ENCODE data around the gene STAB1. TPM values are rescaled to one million over a fixed set of nuclear protein-coding genes. Genes with fewer than 3 reads are reported as not detected.
A peak's percentile ranks its signal among the peaks of the same experiment; 100 is the strongest.

The STAB1 gene
- total and polyA plus RNA-seq, 2 experiments from 2014 or later, result not detected

- Histone ChIP-seq H3K9ac (peak overlapping the region; percentile 94), H3K36me3 (ENCODE audit: low read depth) (peaks cover 31% of the 10 kb centered on the region), H3F3A (ENCODE audit: insufficient read depth) (0 out of 2 replicates have a peak, but pooled peaks cover 5% of the 10 kb centered on the region), H3K4me3 (peak overlapping the region; percentile 96), H3K79me2 (ENCODE audit: insufficient read depth) (peaks cover 62% of the 10 kb centered on the region), H3K27me3 (replicated peaks; ENCODE audit: insufficient read depth) (no peaks in the 10 kb centered on the region), H2AFZ (peak overlapping the region; percentile 94), H3K4me1 (ENCODE audit: insufficient read depth) (no peaks in the 10 kb centered on the region), H4K20me1 (ENCODE audit: insufficient read depth) (no peaks in the 10 kb centered on the region), H3K27ac (peak overlapping the region; percentile 53), H3K9me2 (ENCODE audit: insufficient read depth) (no peaks in the 10 kb centered on the region), H3K9me3 (ENCODE audit: low read depth) (no peaks in the 10 kb centered on the region), H3K4me2 (ENCODE audit: unreplicated experiment) (peak overlapping the region; percentile 95)
- WGBS, 2 experiments (ENCODE audit: low coverage in 1 of 2, low lambda C conversion rate in 2 of 2, missing lambda C conversion rate in 2 of 2), result 2% methylated on average over 11 to 13 of the region's 13 CpGs
- no peak for TF ChIP-seq EZH2phosphoT487 (IDR thresholded peaks at IDR 0.05; ENCODE audit: insufficient read depth, low read depth)
- TF ChIP-seq EZH2 (IDR thresholded peaks at IDR 0.05; ENCODE audit: insufficient read depth, poor library complexity, severe bottlenecking), result no peak
- peak; percentile 62 for DNase-seq
- in situ Hi-C loops (cut with MboI), result no loop called here
Measured at GRCh38 chr3:52456169-52456799, 38.9 kb upstream of the STAB1 start.

GRCh38 chr3:52456800-52457183, 38.3 kb upstream of the STAB1 start:
- 0 out of 2 replicates have a peak, but pooled peaks cover 5% of the 10 kb centered on the region for H3F3A ChIP-seq (ENCODE audit: insufficient read depth)
- peak overlapping the region; percentile 94 for H2AFZ ChIP-seq
- H3K4me3 ChIP-seq, result peak overlapping the region; percentile 96
- H4K20me1 ChIP-seq (ENCODE audit: insufficient read depth), result no peaks in the 10 kb centered on the region
- 56 to 58% methylated on average over 5 of the region's 5 CpGs for WGBS, 2 experiments (ENCODE audit: low coverage in 1 of 2, low lambda C conversion rate in 2 of 2, missing lambda C conversion rate in 2 of 2)
- peak overlapping the region; percentile 94 for H3K9ac ChIP-seq
- no peaks in the 10 kb centered on the region for H3K9me3 ChIP-seq (ENCODE audit: low read depth)
- in situ Hi-C loops (cut with MboI), result no loop called here
- peaks cover 67% of the 10 kb centered on the region for H3K79me2 ChIP-seq (ENCODE audit: insufficient read depth)
- no peaks in the 10 kb centered on the region for H3K9me2 ChIP-seq (ENCODE audit: insufficient read depth)
- TF ChIP-seq EZH2phosphoT487 (IDR thresholded peaks at IDR 0.05; ENCODE audit: insufficient read depth, low read depth) (no peak), EZH2 (IDR thresholded peaks at IDR 0.05; ENCODE audit: insufficient read depth, poor library complexity, severe bottlenecking) (no peak)
- no peaks in the 10 kb centered on the region for H3K4me1 ChIP-seq (ENCODE audit: insufficient read depth)
- peak overlapping the region; percentile 95 for H3K4me2 ChIP-seq (ENCODE audit: unreplicated experiment)
- peaks cover 33% of the 10 kb centered on the region for H3K36me3 ChIP-seq (ENCODE audit: low read depth)
- no peaks in the 10 kb centered on the region for H3K27me3 ChIP-seq (replicated peaks; ENCODE audit: insufficient read depth)
- DNase-seq, result no peak
- peak overlapping the region; percentile 53 for H3K27ac ChIP-seq

- Histone ChIP-seq H3K79me2 (ENCODE audit: insufficient read depth) (peaks cover 81% of the 10 kb centered on the region), H3K27me3 (replicated peaks; ENCODE audit: insufficient read depth) (no peaks in the 10 kb centered on the region), H3F3A (ENCODE audit: insufficient read depth) (peaks cover 13% of the 10 kb centered on the region), H3K4me1 (ENCODE audit: insufficient read depth) (no peaks in the 10 kb centered on the region), H3K9ac (no peak overlapping the region), H3K27ac (no peak overlapping the region), H3K36me3 (ENCODE audit: low read depth) (peaks cover 33% of the 10 kb centered on the region), H3K4me2 (ENCODE audit: unreplicated experiment) (no peak overlapping the region), H3K9me2 (ENCODE audit: insufficient read depth) (no peaks in the 10 kb centered on the region), H4K20me1 (ENCODE audit: insufficient read depth) (no peaks in the 10 kb centered on the region), H2AFZ (no peak overlapping the region), H3K4me3 (no peak overlapping the region), H3K9me3 (ENCODE audit: low read depth) (no peaks in the 10 kb centered on the region)
- 81 to 82% methylated on average over 6 of the region's 6 CpGs for WGBS, 2 experiments (ENCODE audit: low coverage in 1 of 2, low lambda C conversion rate in 2 of 2, missing lambda C conversion rate in 2 of 2)
- TF ChIP-seq EZH2 (IDR thresholded peaks at IDR 0.05; ENCODE audit: insufficient read depth, poor library complexity, severe bottlenecking), result no peak
- TF ChIP-seq EZH2phosphoT487 (IDR thresholded peaks at IDR 0.05; ENCODE audit: insufficient read depth, low read depth), result no peak
- in situ Hi-C loops (cut with MboI), result no loop called here
- no peak for DNase-seq
Measured at GRCh38 chr3:52458031-52458760, 36.9 kb upstream of the STAB1 start.

GRCh38 chr3:52458770-52459545, 36.2 kb upstream of the STAB1 start:
- Histone ChIP-seq H3K9me3 (ENCODE audit: low read depth) (no peaks in the 10 kb centered on the region), H3K9ac (no peak overlapping the region), H3K4me1 (ENCODE audit: insufficient read depth) (no peaks in the 10 kb centered on the region), H3K36me3 (ENCODE audit: low read depth) (peaks cover 33% of the 10 kb centered on the region), H3K27me3 (replicated peaks; ENCODE audit: insufficient read depth) (no peaks in the 10 kb centered on the region), H3K4me2 (ENCODE audit: unreplicated experiment) (no peak overlapping the region), H3K79me2 (ENCODE audit: insufficient read depth) (peaks cover 88% of the 10 kb centered on the region), H3K4me3 (no peak overlapping the region), H2AFZ (no peak overlapping the region), H4K20me1 (ENCODE audit: insufficient read depth) (no peaks in the 10 kb centered on the region), H3F3A (ENCODE audit: insufficient read depth) (peaks cover 15% of the 10 kb centered on the region), H3K27ac (no peak overlapping the region), H3K9me2 (ENCODE audit: insufficient read depth) (no peaks in the 10 kb centered on the region)
- WGBS, 2 experiments (ENCODE audit: low coverage in 1 of 2, low lambda C conversion rate in 2 of 2, missing lambda C conversion rate in 2 of 2), result 94 to 100% methylated on average over 14 of the region's 14 CpGs
- DNase-seq, result no peak
- TF ChIP-seq EZH2 (IDR thresholded peaks at IDR 0.05; ENCODE audit: insufficient read depth, poor library complexity, severe bottlenecking) (no peak), EZH2phosphoT487 (IDR thresholded peaks at IDR 0.05; ENCODE audit: insufficient read depth, low read depth) (no peak)
- in situ Hi-C loops (cut with MboI), result no loop called here
